OCI-LY7 (cell line): ENCODE measurements around the gene C12orf76. TPM values are rescaled to one million over a fixed set of nuclear protein-coding genes. Genes with fewer than 3 reads are reported as not detected.

Experiments used
- BruUV-seq: library from RNA; stranded (reverse); fragments of 400-500 nt; replicated peaks from 2 replicates; lab custom pipeline; 2021; lab: Mats Ljungman, UMichigan
- CTCF ChIA-PET: fragments of 300-600 bp; sonication (Branson Sonifier 250); formaldehyde crosslinking; loops from one replicate; lab custom pipeline; 2022; ENCODE audit warnings: antibody characterized with exemption; ENCODE audit not compliant: unreplicated experiment; lab: Charles Lee
- POLR2A ChIA-PET: fragments of 300-600 bp; sonication (Branson Sonifier 250); formaldehyde crosslinking; loops from one replicate; lab custom pipeline; 2022; ENCODE audit warnings: antibody characterized with exemption; lab: Charles Lee
- DNase-seq: peaks from one replicate; pipeline ENCODE4 v3.0.0-alpha.2; 2015; ENCODE audit warnings: low spot score
- H2AFZ ChIP-seq: fragments of 200-600 bp; sonication (generic), shearing (Covaris generic); 2 replicates; pipeline ENCODE4 v1.6.1; 2014; ENCODE audit warnings: mild to moderate bottlenecking, antibody characterized with exemption, low read length, moderate library complexity
- H3K27ac ChIP-seq: fragments of 200-600 bp; sonication (generic); 2 replicates; pipeline ENCODE4 v1.5.1; 2014; ENCODE audit warnings: mixed run types, low read depth, mild to moderate bottlenecking, moderate library complexity, low read length, inconsistent platforms; ENCODE audit not compliant: poor library complexity, severe bottlenecking
- H3K36me3 ChIP-seq: fragments of 200-600 bp; sonication (generic); 2 replicates; pipeline ENCODE4 v1.6.1; 2014; ENCODE audit warnings: mild to moderate bottlenecking, antibody characterized with exemption, low read length, moderate library complexity, mixed read lengths; ENCODE audit not compliant: insufficient read depth
- H3K4me1 ChIP-seq: fragments of 200-600 bp; sonication (generic); 2 replicates; pipeline ENCODE4 v1.5.1; 2014; ENCODE audit warnings: mild to moderate bottlenecking, low read length; ENCODE audit not compliant: insufficient read depth, poor library complexity, severe bottlenecking
- H3K4me2 ChIP-seq: fragments of 200-600 bp; sonication (generic); 2 replicates; pipeline ENCODE4 v1.6.1; 2014; ENCODE audit warnings: mild to moderate bottlenecking, low read length
- H3K4me3 ChIP-seq: fragments of 200-600 bp; sonication (generic); 2 replicates; pipeline ENCODE4 v1.5.1; 2014; ENCODE audit warnings: mild to moderate bottlenecking, low read depth, low read length; ENCODE audit not compliant: poor library complexity, severe bottlenecking
- H3K79me2 ChIP-seq: fragments of 200-600 bp; sonication (generic); 2 replicates; pipeline ENCODE4 v1.6.1; 2016; ENCODE audit warnings: low read depth, mild to moderate bottlenecking, low read length, moderate library complexity, mixed read lengths; ENCODE audit not compliant: insufficient read depth
- H3K9me2 ChIP-seq: fragments of 200-600 bp; sonication (generic); 2 replicates; pipeline ENCODE4 v1.6.1; 2016; ENCODE audit warnings: mild to moderate bottlenecking, low read length, mixed read lengths; ENCODE audit not compliant: insufficient read depth
- H3K9me3 ChIP-seq: fragments of 200-600 bp; sonication (generic); 2 replicates; pipeline ENCODE4 v1.6.1; 2014; ENCODE audit warnings: mild to moderate bottlenecking, mixed run types, low read length, mixed read lengths
- H4K20me1 ChIP-seq: fragments of 200-600 bp; sonication (generic); 2 replicates; pipeline ENCODE4 v1.6.1; 2014; ENCODE audit warnings: mild to moderate bottlenecking, antibody characterized with exemption, low read length, moderate library complexity, mixed read lengths; ENCODE audit not compliant: insufficient read depth
- CTCF ChIP-seq: fragments of 200-600 bp; sonication (generic); conservative IDR thresholded peaks from 2 replicates; pipeline ENCODE4 v1.5.1; 2014; ENCODE audit warnings: mild to moderate bottlenecking, antibody characterized with exemption, low read length, moderate library complexity, mixed read lengths
- EZH2phosphoT487 ChIP-seq: fragments of 200-600 bp; sonication (generic); IDR thresholded peaks from 2 replicates; pipeline ENCODE4 v1.6.1; 2018; ENCODE audit warnings: low read depth, borderline replicate concordance, mild to moderate bottlenecking, mixed run types, antibody characterized with exemption, low read length, moderate library complexity, mixed read lengths
- intact Hi-C: fragments of 100-400 bp; cut with micrococcal nuclease; formaldehyde crosslinking; loops from one replicate; pipeline ENCODE4 v1.10.0; 2022; ENCODE audit not compliant: unreplicated experiment
- total RNA-seq, 2 experiments: library from RNA; depleted of rRNA in 1 of 2; stranded (reverse); fragments of >200 nt in 1 of 2; shearing (Covaris generic) in 1 of 2; gene quantifications; 2 replicates each; pipeline ENCODE4 v1.2.3, GENCODE V29; 2014 to 2022

Gene C12orf76
- total RNA-seq, 2 experiments from 2014 or later: 24.4 to 36.6 TPM

- Histone ChIP-seq H3K4me1 (peaks cover 98% of the 10 kb centered on the region), H2AFZ (no peak overlapping the region), H3K27ac (peak overlapping the region; percentile 92), H3K9me2 (no peaks in the 10 kb centered on the region), H3K79me2 (peaks cover 100% of the 10 kb centered on the region), H4K20me1 (no peaks in the 10 kb centered on the region), H3K4me3 (peak overlapping the region; percentile 96), H3K9me3 (peaks cover 20% of the 10 kb centered on the region; the same call in 1 of the 2 replicates), H3K36me3 (peaks cover 65% of the 10 kb centered on the region), H3K4me2 (0 out of 2 replicates have a peak overlapping the region, but pooled peaks have one; percentile 91)
- TF ChIP-seq EZH2phosphoT487 (no peak), CTCF (no peak)
- no TSS peak for BruUV-seq
- no peak for DNase-seq
- intact Hi-C loops: no loop called here
- POLR2A ChIA-PET: interaction anchor here (1.9 kb wide), 1 partner anchor 10 kb away, joined by 4 read pairs; the partner anchor contains the start of gene GIT2
- CTCF ChIA-PET: no interaction called here
Measured at GRCh38 chr12:110006115-110006514, 42.2 kb downstream of the C12orf76 start.

GRCh38 chr12:110005319-110005973 is 42.9 kb downstream of the C12orf76 start:
- intact Hi-C loops: no loop called here
- Histone ChIP-seq H3K27ac (peak overlapping the region; percentile 92), H3K9me2 (no peaks in the 10 kb centered on the region), H3K79me2 (peaks cover 100% of the 10 kb centered on the region), H3K36me3 (peaks cover 65% of the 10 kb centered on the region), H3K9me3 (peaks cover 20% of the 10 kb centered on the region; the same call in 1 of the 2 replicates), H2AFZ (no peak overlapping the region), H3K4me2 (peak overlapping the region; percentile 91), H3K4me1 (peaks cover 94% of the 10 kb centered on the region), H3K4me3 (peak overlapping the region; percentile 96), H4K20me1 (no peaks in the 10 kb centered on the region)
- ChIA-PET POLR2A (interaction anchor here (0.6 to 1.9 kb wide), 5 partner anchors 8 to 139 kb away, joined by 3 to 14 read pairs (median 8); partner anchors contain the start of gene GIT2), CTCF (no interaction called here)
- BruUV-seq: no TSS peak
- no peak for TF ChIP-seq EZH2phosphoT487
- TF ChIP-seq CTCF: no peak
- DNase-seq: peak; percentile 66

- H3K4me3 ChIP-seq: peak overlapping the region; percentile 96
- H3K9me2 ChIP-seq: no peaks in the 10 kb centered on the region
- ChIA-PET POLR2A (interaction anchor here (0.6 to 1.9 kb wide), 8 partner anchors 8 to 140 kb away, joined by 3 to 14 read pairs (median 5); partner anchors contain the start of gene GIT2), CTCF (no interaction called here)
- H4K20me1 ChIP-seq: no peaks in the 10 kb centered on the region
- no peak for TF ChIP-seq EZH2phosphoT487
- no peak for TF ChIP-seq CTCF
- H3K36me3 ChIP-seq: peaks cover 65% of the 10 kb centered on the region
- H3K79me2 ChIP-seq: peaks cover 100% of the 10 kb centered on the region
- intact Hi-C loops: no loop called here
- H2AFZ ChIP-seq: no peak overlapping the region
- no peak for DNase-seq
- peak overlapping the region; percentile 91 for H3K4me2 ChIP-seq
- peak overlapping the region; percentile 92 for H3K27ac ChIP-seq
- peaks cover 86% of the 10 kb centered on the region for H3K4me1 ChIP-seq
- BruUV-seq: no TSS peak
- H3K9me3 ChIP-seq: peaks cover 20% of the 10 kb centered on the region; the same call in 1 of the 2 replicates
Measured at GRCh38 chr12:110004598-110004997, 43.7 kb downstream of the C12orf76 start.
